Astrocyte (in vitro differentiated cells and primary cell): Measurements from ENCODE around the gene B3GNT7. TPM values are rescaled to one million over a fixed set of nuclear protein-coding genes. Genes with fewer than 3 reads are reported as not detected.

ENCODE experiments used
- DNase-seq: peaks from one replicate; pipeline ENCODE4 v3.0.0-alpha.2; 2010; ENCODE audit warnings: low read depth
- FAIRE-seq: peaks from 2 replicates; lab custom pipeline; 2011; peaks lifted over from hg19 to GRCh38; lab: Jason Lieb, UNC
- H2AFZ ChIP-seq: 2 replicates; pipeline ENCODE4 v1.6.0; 2012; ENCODE audit warnings: low read depth, low read length, inconsistent platforms
- H3K27ac ChIP-seq: 2 replicates; pipeline ENCODE4 v1.5.1; 2011; ENCODE audit warnings: low read depth, low read length, inconsistent platforms
- H3K27me3 ChIP-seq: 2 replicates; pipeline ENCODE4 v1.6.0; 2011; ENCODE audit warnings: low read length, inconsistent platforms; ENCODE audit not compliant: insufficient read depth
- H3K36me3 ChIP-seq: 2 replicates; pipeline ENCODE4 v1.5.1; 2011; ENCODE audit warnings: low read length, inconsistent platforms; ENCODE audit not compliant: insufficient read depth
- H3K4me1 ChIP-seq: 2 replicates; pipeline ENCODE4 v1.5.1; 2011; ENCODE audit warnings: low read length, inconsistent platforms; ENCODE audit not compliant: insufficient read depth
- H3K4me2 ChIP-seq: 2 replicates; pipeline ENCODE4 v1.6.0; 2012; ENCODE audit warnings: low read length, inconsistent platforms
- H3K4me3 ChIP-seq: 2 replicates; pipeline ENCODE4 v1.5.1; 2011; ENCODE audit warnings: low read depth, mild to moderate bottlenecking, low read length, inconsistent platforms; ENCODE audit not compliant: insufficient read depth
- H3K79me2 ChIP-seq: 2 replicates; pipeline ENCODE4 v1.6.0; 2012; ENCODE audit warnings: mild to moderate bottlenecking, low read length, inconsistent platforms; ENCODE audit not compliant: insufficient read depth
- H3K9ac ChIP-seq: 2 replicates; pipeline ENCODE4 v1.6.0; 2012; ENCODE audit warnings: mild to moderate bottlenecking, low read length, inconsistent platforms
- H3K9me3 ChIP-seq: 2 replicates; pipeline ENCODE4 v1.5.1; 2012; ENCODE audit warnings: low read depth, mild to moderate bottlenecking, low read length, inconsistent platforms; ENCODE audit not compliant: insufficient read depth
- H4K20me1 ChIP-seq: 2 replicates; pipeline ENCODE4 v1.6.0; 2012; ENCODE audit warnings: low read length, inconsistent platforms; ENCODE audit not compliant: insufficient read depth
- H3K27ac Mint-ChIP-seq: one replicate; pipeline ENCODE4 v1.8.0; 2021; ENCODE audit warnings: mild to moderate bottlenecking, mixed read lengths; ENCODE audit not compliant: unreplicated experiment
- H3K27me3 Mint-ChIP-seq: one replicate; pipeline ENCODE4 v1.8.0; 2021; ENCODE audit warnings: low read depth, mixed read lengths; ENCODE audit not compliant: unreplicated experiment
- H3K36me3 Mint-ChIP-seq: one replicate; pipeline ENCODE4 v1.8.0; 2021; ENCODE audit warnings: low read depth, mixed read lengths; ENCODE audit not compliant: unreplicated experiment
- H3K4me1 Mint-ChIP-seq: one replicate; pipeline ENCODE4 v1.8.0; 2021; ENCODE audit warnings: low read depth, mixed read lengths; ENCODE audit not compliant: unreplicated experiment
- H3K4me3 Mint-ChIP-seq: one replicate; pipeline ENCODE4 v1.8.0; 2021; ENCODE audit warnings: mild to moderate bottlenecking, moderate library complexity, mixed read lengths; ENCODE audit not compliant: unreplicated experiment
- H3K9me3 Mint-ChIP-seq: one replicate; pipeline ENCODE4 v1.8.0; 2021; ENCODE audit warnings: mild to moderate bottlenecking, mixed read lengths; ENCODE audit not compliant: unreplicated experiment
- CTCF ChIP-seq: IDR thresholded peaks from 2 replicates; pipeline ENCODE4 v1.5.1; 2011; ENCODE audit warnings: low read depth, mild to moderate bottlenecking, inconsistent platforms, low read length, moderate library complexity; ENCODE audit not compliant: insufficient read depth
- EZH2 ChIP-seq: IDR thresholded peaks from 2 replicates; pipeline ENCODE4 v1.6.1; 2012; ENCODE audit warnings: mild to moderate bottlenecking, low read length, inconsistent platforms; ENCODE audit not compliant: insufficient read depth
- total RNA-seq: library from RNA; stranded (reverse); gene quantifications from 2 replicates; pipeline ENCODE4 v1.2.1, GENCODE V29; 2021

B3GNT7 gene
- total RNA-seq, 1 donor from 2014 or later = 1.7 TPM

DNA sequence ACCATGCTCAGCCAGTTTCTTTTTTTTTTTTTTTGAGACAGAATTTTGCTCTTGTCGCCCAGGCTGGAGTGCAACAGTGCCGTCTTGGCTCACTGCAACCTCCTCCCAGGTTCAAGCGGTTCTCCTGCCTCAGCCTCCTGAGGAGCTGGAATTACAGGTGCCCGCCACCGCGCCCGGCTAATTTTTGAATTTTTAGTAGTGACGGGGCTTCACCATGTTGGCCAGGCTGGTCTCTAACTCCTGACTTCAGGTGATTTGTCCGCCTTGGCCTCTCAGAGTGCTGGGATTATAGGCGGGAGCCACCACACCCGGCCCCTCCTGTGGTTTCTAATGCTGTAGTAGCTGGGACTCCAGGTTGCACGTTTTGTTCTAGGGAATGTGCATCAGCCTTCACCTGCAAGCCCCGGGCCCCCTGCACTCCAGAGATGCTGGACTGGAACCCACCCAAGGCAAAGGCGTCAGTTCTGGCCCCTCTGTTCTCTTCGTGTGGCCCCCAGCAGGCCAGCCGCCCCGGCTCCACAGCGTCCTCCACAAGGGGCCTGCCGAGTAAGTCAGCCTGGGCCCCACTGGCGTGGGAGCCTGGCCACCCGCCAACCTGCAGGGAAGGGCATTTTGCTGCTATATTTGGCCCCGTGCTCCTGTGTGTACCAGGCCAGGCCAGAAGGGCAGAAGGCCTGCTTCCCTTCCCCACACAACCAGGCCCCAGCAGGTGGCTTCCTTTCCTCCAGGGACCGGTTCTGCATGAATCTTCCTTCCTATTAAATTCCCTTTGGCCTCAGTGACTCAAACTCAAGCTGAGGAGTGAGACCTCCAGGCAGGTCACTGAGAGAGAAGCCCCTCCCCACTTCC lies 25.7 kb upstream of the B3GNT7 start:
- no peak for FAIRE-seq
- Mint-ChIP-seq H3K9me3 (no peaks in the 10 kb centered on the region), H3K4me1 (peaks cover 6% of the 10 kb centered on the region), H3K27me3 (no peaks in the 10 kb centered on the region), H3K36me3 (peaks cover 4% of the 10 kb centered on the region), H3K4me3 (no peak overlapping the region), H3K27ac (no peak overlapping the region)
- Histone ChIP-seq H3K4me3 (no peak overlapping the region), H3K4me1 (peaks cover 10% of the 10 kb centered on the region), H3K27me3 (no peaks in the 10 kb centered on the region), H3K79me2 (no peaks in the 10 kb centered on the region), H4K20me1 (no peaks in the 10 kb centered on the region), H3K27ac (no peak overlapping the region), H2AFZ (no peak overlapping the region), H3K36me3 (no peaks in the 10 kb centered on the region), H3K9ac (no peak overlapping the region), H3K9me3 (no peaks in the 10 kb centered on the region), H3K4me2 (no peak overlapping the region)
- no peak for DNase-seq
- no peak for TF ChIP-seq CTCF
- TF ChIP-seq EZH2 = no peak

GRCh38 chr2:231370429-231370748 lies 25.1 kb upstream of the B3GNT7 start:
- H3K4me2 ChIP-seq = no peak overlapping the region
- H3K4me1 ChIP-seq = peaks cover 4% of the 10 kb centered on the region
- H3K4me1 Mint-ChIP-seq = peaks cover 6% of the 10 kb centered on the region
- H3K36me3 ChIP-seq = no peaks in the 10 kb centered on the region
- FAIRE-seq = no peak
- H3K27me3 ChIP-seq = no peaks in the 10 kb centered on the region
- H4K20me1 ChIP-seq = no peaks in the 10 kb centered on the region
- no peaks in the 10 kb centered on the region for H3K9me3 ChIP-seq
- no peak overlapping the region for H3K4me3 ChIP-seq
- H2AFZ ChIP-seq = no peak overlapping the region
- H3K9ac ChIP-seq = no peak overlapping the region
- H3K27me3 Mint-ChIP-seq = peaks cover under 1% of the 10 kb centered on the region
- H3K36me3 Mint-ChIP-seq = peaks cover 4% of the 10 kb centered on the region
- no peak overlapping the region for H3K4me3 Mint-ChIP-seq
- no peak overlapping the region for H3K27ac Mint-ChIP-seq
- TF ChIP-seq EZH2 (no peak), CTCF (no peak)
- no peaks in the 10 kb centered on the region for H3K9me3 Mint-ChIP-seq
- DNase-seq = no peak
- H3K79me2 ChIP-seq = no peaks in the 10 kb centered on the region
- H3K27ac ChIP-seq = no peak overlapping the region
